Thyroid gland (tissue), 4 donors: ENCODE measurements around the gene ZMIZ1. TPM values are rescaled to one million over a fixed set of nuclear protein-coding genes. Genes with fewer than 3 reads are reported as not detected.
A peak's percentile ranks its signal among the peaks of the same experiment; 100 is the strongest.

Experiments
- DNase-seq, 2 donors: peaks; one replicate each; pipeline ENCODE4 v3.0.0-alpha.2; 2019
- H3K27ac ChIP-seq, 3 donors: fragments of 200-600 bp; sonication (generic); 1 replicate in 2 of 3; 2 replicates in 1 of 3; pipeline ENCODE4 v1.5.1; 2016 to 2019; ENCODE audit warnings: mild to moderate bottlenecking in 1 of 3, moderate library complexity in 1 of 3
- H3K27me3 ChIP-seq: fragments of 200-600 bp; sonication (generic); one replicate; pipeline ENCODE4 v1.5.1; 2019
- H3K36me3 ChIP-seq, 2 donors: fragments of 200-600 bp; sonication (generic); one replicate each; pipeline ENCODE4 v1.5.1; 2016 to 2019
- H3K4me1 ChIP-seq, 2 donors: fragments of 200-600 bp; sonication (generic); one replicate each; pipeline ENCODE4 v1.5.1; 2017 to 2019
- H3K4me3 ChIP-seq, 3 donors: fragments of 200-600 bp; sonication (generic); replicated peaks in 1 of 3; 1 replicate in 2 of 3; 2 replicates in 1 of 3; pipeline ENCODE4 v1.5.1; 2016; ENCODE audit warnings: mild to moderate bottlenecking in 1 of 3
- H3K9me3 ChIP-seq: fragments of 200-600 bp; sonication (generic); one replicate; pipeline ENCODE4 v1.5.1; 2017
- POLR2A ChIP-seq, 2 donors: fragments of 450-650 bp; IDR thresholded peaks; one replicate each; pipeline ENCODE4 v1.6.1; 2017; ENCODE audit warnings: antibody characterized with exemption in 2 of 2, mild to moderate bottlenecking in 2 of 2, moderate library complexity in 1 of 2
- WGBS, 2 donors: methylation state at CpG; one replicate each; pipeline ENCODE4 v1.1.5; 2017; 5-methylcytosine and 5-hydroxymethylcytosine counted together
- intact Hi-C: fragments of 100-400 bp; cut with DNase I; formaldehyde crosslinking; loops from one replicate; pipeline ENCODE4 v1.15.1; 2023
- total RNA-seq, 4 donors: library from RNA; depleted of rRNA; stranded (reverse); fragments of >200 nt; gene quantifications; one replicate each; pipeline ENCODE4 v1.2.3, GENCODE V29; 2016
- TF ChIP-seq, protein P1 (sequence below), 6 experiments: fragments of 200-600 bp in 3 of 6; fragments of 450-650 bp in 3 of 6; sonication (generic) in 3 of 6; IDR thresholded peaks; one replicate each; pipeline ENCODE4 v1.5.1; 2016 to 2019; ENCODE audit warnings: antibody characterized with exemption in 6 of 6, mild to moderate bottlenecking in 2 of 6, inconsistent platforms in 1 of 6, moderate library complexity in 1 of 6

The ZMIZ1 gene
- total RNA-seq, 4 donors from 2014 or later = 59.9 to 128 (median 94.4) TPM

DNA sequence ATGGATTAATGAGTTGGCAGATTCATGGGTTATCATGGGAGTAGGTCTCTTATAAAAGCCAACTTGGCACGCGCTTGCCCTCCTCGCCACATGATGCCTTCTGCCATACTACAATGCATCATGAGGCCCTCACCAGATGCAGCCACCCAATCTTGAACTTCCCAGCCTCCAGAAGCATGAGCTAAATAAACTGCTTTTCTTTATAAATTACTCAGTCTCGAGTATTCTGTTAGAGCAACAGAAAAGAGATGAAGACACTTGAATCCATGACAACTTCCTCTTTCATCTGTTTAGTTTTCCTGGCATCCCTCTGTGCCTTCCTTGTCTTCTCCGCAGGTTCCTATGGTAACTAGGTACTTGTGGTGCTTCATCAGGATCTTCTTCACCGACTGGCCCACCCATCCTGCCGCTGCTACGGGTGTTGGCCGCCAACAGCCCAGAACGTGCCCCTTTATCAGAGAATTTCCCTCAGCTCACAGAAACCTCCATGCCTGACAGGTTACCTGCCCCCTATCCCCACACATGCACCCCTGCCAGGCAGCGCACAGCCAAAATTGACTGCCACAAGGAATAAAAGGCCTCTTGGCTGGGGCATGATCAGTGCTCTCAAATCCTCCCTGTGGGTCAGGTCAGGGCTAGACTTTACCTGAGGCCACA lies 250.5 kb downstream of the ZMIZ1 start:
- no peak for DNase-seq
- Histone ChIP-seq H3K36me3 (peaks cover 0 to 6% of the 10 kb centered on the region in 2 donors), H3K4me1 (peaks cover 4 to 34% of the 10 kb centered on the region in 2 donors), H3K27me3 (no peaks in the 10 kb centered on the region), H3K4me3 (no peak overlapping the region), H3K27ac (no peak overlapping the region), H3K9me3 (no peaks in the 10 kb centered on the region)
- intact Hi-C loops = no loop called here
- TF ChIP-seq POLR2A (IDR thresholded peaks at IDR 0.05) = no peak
- TF ChIP-seq, protein P1, sequence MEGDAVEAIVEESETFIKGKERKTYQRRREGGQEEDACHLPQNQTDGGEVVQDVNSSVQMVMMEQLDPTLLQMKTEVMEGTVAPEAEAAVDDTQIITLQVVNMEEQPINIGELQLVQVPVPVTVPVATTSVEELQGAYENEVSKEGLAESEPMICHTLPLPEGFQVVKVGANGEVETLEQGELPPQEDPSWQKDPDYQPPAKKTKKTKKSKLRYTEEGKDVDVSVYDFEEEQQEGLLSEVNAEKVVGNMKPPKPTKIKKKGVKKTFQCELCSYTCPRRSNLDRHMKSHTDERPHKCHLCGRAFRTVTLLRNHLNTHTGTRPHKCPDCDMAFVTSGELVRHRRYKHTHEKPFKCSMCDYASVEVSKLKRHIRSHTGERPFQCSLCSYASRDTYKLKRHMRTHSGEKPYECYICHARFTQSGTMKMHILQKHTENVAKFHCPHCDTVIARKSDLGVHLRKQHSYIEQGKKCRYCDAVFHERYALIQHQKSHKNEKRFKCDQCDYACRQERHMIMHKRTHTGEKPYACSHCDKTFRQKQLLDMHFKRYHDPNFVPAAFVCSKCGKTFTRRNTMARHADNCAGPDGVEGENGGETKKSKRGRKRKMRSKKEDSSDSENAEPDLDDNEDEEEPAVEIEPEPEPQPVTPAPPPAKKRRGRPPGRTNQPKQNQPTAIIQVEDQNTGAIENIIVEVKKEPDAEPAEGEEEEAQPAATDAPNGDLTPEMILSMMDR (IDR thresholded peaks at IDR 0.05) = no peak
- 82% methylated on average over 11 of the region's 11 CpGs for WGBS, 2 donors

DNA sequence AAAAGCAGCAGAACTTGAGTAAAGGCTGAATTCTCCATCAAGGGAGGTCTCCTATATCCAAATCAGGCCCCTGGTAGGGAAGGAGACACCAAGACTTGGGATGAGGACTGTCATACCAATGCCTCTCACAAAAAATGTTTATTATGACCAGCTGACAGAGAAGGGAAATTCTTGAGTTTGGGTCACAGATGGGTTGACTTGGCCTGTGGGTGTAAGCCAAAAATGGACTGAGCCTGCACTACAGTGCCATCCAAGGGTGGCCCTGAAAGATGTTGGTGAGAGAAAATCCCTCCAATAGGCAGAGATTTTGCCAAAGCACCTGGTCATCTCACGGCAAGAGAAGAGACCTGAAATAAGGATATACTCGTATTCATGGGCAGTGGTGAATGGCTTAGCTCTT lies 251.6 kb downstream of the ZMIZ1 start:
- Histone ChIP-seq H3K9me3 (no peaks in the 10 kb centered on the region), H3K4me1 (peaks cover 4 to 34% of the 10 kb centered on the region in 2 donors), H3K4me3 (no peak overlapping the region), H3K36me3 (peaks cover 0 to under 1% of the 10 kb centered on the region in 2 donors), H3K27ac (no peak overlapping the region), H3K27me3 (no peaks in the 10 kb centered on the region)
- no peak for DNase-seq
- 98 to 100% methylated on average over 2 of the region's 2 CpGs for WGBS, 2 donors
- intact Hi-C loops = no loop called here
- TF ChIP-seq POLR2A (IDR thresholded peaks at IDR 0.05) = no peak
- TF ChIP-seq, protein P1 (IDR thresholded peaks at IDR 0.05) = no peak

DNA sequence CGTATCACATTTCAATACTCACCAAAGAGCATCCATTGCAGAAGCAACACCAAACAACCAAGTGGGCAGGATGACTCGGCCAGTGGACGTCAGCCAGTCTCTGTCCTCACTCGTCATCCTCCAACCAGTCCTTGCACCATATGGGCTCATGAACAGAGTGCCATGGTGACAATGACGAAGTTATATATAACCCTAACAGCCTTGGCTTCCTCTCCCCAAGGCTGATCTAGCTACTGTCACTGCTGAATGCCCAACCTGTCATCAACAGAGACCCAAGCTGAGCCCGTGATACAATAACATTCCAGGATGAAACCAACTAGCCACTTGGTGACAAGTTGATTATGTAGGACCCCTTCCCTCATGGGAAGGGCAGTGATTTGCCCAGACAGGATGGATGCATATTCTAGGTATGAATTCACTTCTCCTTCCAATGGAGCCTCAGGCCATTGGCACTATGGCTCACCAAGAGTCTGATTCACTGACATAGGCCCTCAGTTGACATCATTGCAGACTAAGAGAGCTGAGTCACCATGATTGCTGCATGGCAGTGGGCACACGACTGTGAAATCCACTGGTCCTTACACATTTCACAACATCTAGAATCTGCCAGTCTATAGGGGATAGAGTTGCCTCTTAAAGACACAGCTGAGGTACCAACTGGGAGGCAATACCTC lies 252.2 kb downstream of the ZMIZ1 start:
- DNase-seq = no peak
- Histone ChIP-seq H3K9me3 (no peaks in the 10 kb centered on the region), H3K27me3 (no peaks in the 10 kb centered on the region), H3K27ac (no peak overlapping the region), H3K4me3 (no peak overlapping the region), H3K4me1 (peaks cover 4 to 34% of the 10 kb centered on the region in 2 donors), H3K36me3 (no peaks in the 10 kb centered on the region)
- TF ChIP-seq, protein P1 (IDR thresholded peaks at IDR 0.05) = no peak
- TF ChIP-seq POLR2A (IDR thresholded peaks at IDR 0.05) = no peak
- intact Hi-C loops = no loop called here
- WGBS, 2 donors = 87 to 96% methylated on average over 7 of the region's 7 CpGs

DNA sequence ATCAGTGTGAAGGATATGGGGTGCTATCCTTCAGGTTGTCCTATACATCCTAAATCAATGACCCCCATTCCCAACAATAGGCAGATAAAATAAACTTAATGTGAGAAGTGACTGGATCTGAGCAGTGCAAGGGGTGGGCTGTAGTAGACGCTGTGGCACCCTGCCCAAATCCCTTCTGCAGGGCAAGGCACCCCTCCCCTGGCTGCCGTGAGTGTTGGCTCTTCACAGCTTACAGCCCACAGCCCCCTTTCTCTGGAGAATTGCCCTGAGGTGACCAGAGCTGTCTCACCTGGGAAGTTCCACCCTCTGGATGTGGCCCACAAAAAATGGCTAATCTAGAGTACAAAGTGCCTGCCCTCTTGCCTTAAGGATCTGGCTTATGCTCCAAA lies 252.7 kb downstream of the ZMIZ1 start:
- intact Hi-C loops = no loop called here
- Histone ChIP-seq H3K4me3 (no peak overlapping the region), H3K9me3 (no peaks in the 10 kb centered on the region), H3K4me1 (peaks cover 4 to 34% of the 10 kb centered on the region in 2 donors), H3K27ac (peak overlapping the region in 1 of 3 donors; percentile 1), H3K27me3 (no peaks in the 10 kb centered on the region), H3K36me3 (no peaks in the 10 kb centered on the region)
- no peak for DNase-seq
- no peak for TF ChIP-seq POLR2A (IDR thresholded peaks at IDR 0.05)
- TF ChIP-seq, protein P1 (IDR thresholded peaks at IDR 0.05) = no peak
- whole genome bisulfite sequencing, 2 donors = 52 to 55% methylated on average over 2 of the region's 2 CpGs

DNA sequence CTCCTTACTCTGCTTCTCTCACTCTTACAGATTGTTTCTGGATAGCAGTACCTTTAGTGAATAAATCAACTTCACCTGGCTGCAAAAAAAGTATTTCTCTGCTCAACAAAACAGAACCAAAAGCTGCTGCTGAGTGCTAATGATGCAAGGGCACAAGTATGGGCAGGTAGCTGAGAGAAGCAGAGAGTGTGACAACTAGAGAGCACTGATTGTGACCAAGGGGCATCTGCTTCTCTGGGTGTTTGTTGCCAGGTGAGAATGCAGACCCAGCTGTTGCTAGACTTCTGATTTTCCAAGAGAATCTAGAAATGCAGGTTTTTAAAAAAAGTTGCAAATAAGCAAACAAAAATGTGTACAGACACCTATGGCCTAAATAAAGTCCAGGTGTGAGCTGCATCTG lies 253.2 kb downstream of the ZMIZ1 start:
- peaks cover 4 to 29% of the 10 kb centered on the region in 2 donors for H3K4me1 ChIP-seq
- H3K36me3 ChIP-seq = no peaks in the 10 kb centered on the region
- no peaks in the 10 kb centered on the region for H3K27me3 ChIP-seq
- no peak overlapping the region for H3K4me3 ChIP-seq
- intact Hi-C loops = no loop called here
- peak overlapping the region in 1 of 3 donors; percentile 1 for H3K27ac ChIP-seq
- no peaks in the 10 kb centered on the region for H3K9me3 ChIP-seq
- peak; percentile 35 to 42 for DNase-seq
- TF ChIP-seq, protein P1 (IDR thresholded peaks at IDR 0.05) = no peak
- TF ChIP-seq POLR2A (IDR thresholded peaks at IDR 0.05) = no peak
